Neural crest cell (in vitro differentiated cells): ENCODE data around the gene C20orf202. TPM values are rescaled to one million over a fixed set of nuclear protein-coding genes. Genes with fewer than 3 reads are reported as not detected.

Experiments
- DNase-seq: peaks from one replicate; pipeline ENCODE4 v3.0.0; 2021; ENCODE audit warnings: low read depth, mixed read lengths, low spot score
- H3K27ac Mint-ChIP-seq: one replicate; pipeline ENCODE4 v1.8.0; 2021; ENCODE audit warnings: mild to moderate bottlenecking, mixed read lengths; ENCODE audit not compliant: unreplicated experiment
- H3K27me3 Mint-ChIP-seq: 2 replicates; pipeline ENCODE4 v1.8.0; 2021; ENCODE audit warnings: low read depth, mild to moderate bottlenecking, mixed read lengths
- H3K36me3 Mint-ChIP-seq: 2 replicates; pipeline ENCODE4 v1.8.0; 2021; ENCODE audit warnings: low read depth, mild to moderate bottlenecking, mixed read lengths
- H3K4me1 Mint-ChIP-seq: 2 replicates; pipeline ENCODE4 v1.8.0; 2021; ENCODE audit warnings: mixed read lengths
- H3K4me3 Mint-ChIP-seq: one replicate; pipeline ENCODE4 v1.8.0; 2021; ENCODE audit warnings: mild to moderate bottlenecking, mixed read lengths
- H3K9me3 Mint-ChIP-seq: 2 replicates; pipeline ENCODE4 v1.8.0; 2021; ENCODE audit warnings: mixed read lengths
- total RNA-seq: library from RNA; stranded (reverse); gene quantifications from 2 replicates; pipeline ENCODE4 v1.2.1, GENCODE V29; 2021
- TF ChIP-seq, protein P1 (sequence below): fragments of 200-600 bp; sonication (generic); conservative IDR thresholded peaks from 2 replicates; pipeline ENCODE4 v1.5.0; 2021; ENCODE audit warnings: antibody characterized with exemption, mild to moderate bottlenecking

Gene C20orf202
- total RNA-seq, 1 donor from 2014 or later: 0.23 TPM

GRCh38 chr20:1187605-1188171 is 15.6 kb upstream of the C20orf202 start:
- TF ChIP-seq, protein P1, sequence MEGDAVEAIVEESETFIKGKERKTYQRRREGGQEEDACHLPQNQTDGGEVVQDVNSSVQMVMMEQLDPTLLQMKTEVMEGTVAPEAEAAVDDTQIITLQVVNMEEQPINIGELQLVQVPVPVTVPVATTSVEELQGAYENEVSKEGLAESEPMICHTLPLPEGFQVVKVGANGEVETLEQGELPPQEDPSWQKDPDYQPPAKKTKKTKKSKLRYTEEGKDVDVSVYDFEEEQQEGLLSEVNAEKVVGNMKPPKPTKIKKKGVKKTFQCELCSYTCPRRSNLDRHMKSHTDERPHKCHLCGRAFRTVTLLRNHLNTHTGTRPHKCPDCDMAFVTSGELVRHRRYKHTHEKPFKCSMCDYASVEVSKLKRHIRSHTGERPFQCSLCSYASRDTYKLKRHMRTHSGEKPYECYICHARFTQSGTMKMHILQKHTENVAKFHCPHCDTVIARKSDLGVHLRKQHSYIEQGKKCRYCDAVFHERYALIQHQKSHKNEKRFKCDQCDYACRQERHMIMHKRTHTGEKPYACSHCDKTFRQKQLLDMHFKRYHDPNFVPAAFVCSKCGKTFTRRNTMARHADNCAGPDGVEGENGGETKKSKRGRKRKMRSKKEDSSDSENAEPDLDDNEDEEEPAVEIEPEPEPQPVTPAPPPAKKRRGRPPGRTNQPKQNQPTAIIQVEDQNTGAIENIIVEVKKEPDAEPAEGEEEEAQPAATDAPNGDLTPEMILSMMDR: no peak
- H3K27ac Mint-ChIP-seq: no peak overlapping the region
- peaks cover 7% of the 10 kb centered on the region for H3K4me1 Mint-ChIP-seq
- H3K9me3 Mint-ChIP-seq: no peaks in the 10 kb centered on the region
- no peaks in the 10 kb centered on the region for H3K36me3 Mint-ChIP-seq
- no peak for DNase-seq
- peaks cover 51% of the 10 kb centered on the region for H3K27me3 Mint-ChIP-seq
- no peak overlapping the region for H3K4me3 Mint-ChIP-seq

DNA sequence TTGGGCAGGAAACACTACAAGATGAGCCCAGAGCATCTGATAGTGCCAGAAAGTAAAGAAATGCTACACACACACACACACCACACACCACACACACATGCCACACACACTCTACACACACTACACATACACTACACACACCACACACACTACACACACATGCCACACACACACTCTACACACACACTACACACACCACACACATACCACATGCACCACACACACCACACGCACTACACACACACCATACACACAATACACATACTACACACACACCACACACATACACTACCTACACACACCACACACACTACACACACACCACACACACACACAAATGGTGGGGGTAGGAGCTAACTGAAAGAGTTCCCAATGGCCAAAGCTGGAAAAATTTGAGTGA is 14.9 kb upstream of the C20orf202 start:
- H3K36me3 Mint-ChIP-seq: no peaks in the 10 kb centered on the region
- H3K4me1 Mint-ChIP-seq: peaks cover 7% of the 10 kb centered on the region
- no peaks in the 10 kb centered on the region for H3K9me3 Mint-ChIP-seq
- H3K27ac Mint-ChIP-seq: no peak overlapping the region
- no peak for DNase-seq
- H3K27me3 Mint-ChIP-seq: peaks cover 45% of the 10 kb centered on the region
- TF ChIP-seq, protein P1: no peak
- H3K4me3 Mint-ChIP-seq: no peak overlapping the region

DNA sequence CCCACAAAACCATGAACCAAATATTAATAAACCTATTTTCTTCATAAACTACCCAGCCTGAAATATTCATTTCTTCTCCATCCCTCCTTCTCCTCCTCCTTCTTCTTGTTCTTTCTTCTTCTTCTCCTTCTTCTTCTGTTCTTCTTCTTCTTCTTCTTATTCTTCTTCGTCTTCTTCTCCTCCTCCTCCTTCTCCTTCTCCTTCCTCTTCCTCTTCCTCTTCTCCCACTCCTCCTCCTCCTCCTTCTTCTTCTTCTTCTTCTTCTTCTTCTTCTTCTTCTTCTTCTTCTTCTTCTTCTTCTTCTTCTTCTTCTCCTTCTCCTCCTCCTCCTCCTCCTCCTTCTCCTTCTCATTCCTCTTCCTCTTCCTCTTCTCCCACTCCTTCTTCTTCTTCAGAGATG is 13.4 kb upstream of the C20orf202 start:
- Mint-ChIP-seq H3K9me3 (no peaks in the 10 kb centered on the region), H3K27me3 (peaks cover 30% of the 10 kb centered on the region), H3K27ac (no peak overlapping the region), H3K4me3 (no peak overlapping the region), H3K36me3 (no peaks in the 10 kb centered on the region), H3K4me1 (no peaks in the 10 kb centered on the region)
- no peak for DNase-seq
- TF ChIP-seq, protein P1: no peak

GRCh38 chr20:1190847-1191246 is 12.4 kb upstream of the C20orf202 start:
- Mint-ChIP-seq H3K9me3 (no peaks in the 10 kb centered on the region), H3K27ac (no peak overlapping the region), H3K36me3 (no peaks in the 10 kb centered on the region), H3K4me1 (no peaks in the 10 kb centered on the region), H3K4me3 (no peak overlapping the region), H3K27me3 (peaks cover 31% of the 10 kb centered on the region)
- DNase-seq: no peak
- TF ChIP-seq, protein P1: no peak

DNA sequence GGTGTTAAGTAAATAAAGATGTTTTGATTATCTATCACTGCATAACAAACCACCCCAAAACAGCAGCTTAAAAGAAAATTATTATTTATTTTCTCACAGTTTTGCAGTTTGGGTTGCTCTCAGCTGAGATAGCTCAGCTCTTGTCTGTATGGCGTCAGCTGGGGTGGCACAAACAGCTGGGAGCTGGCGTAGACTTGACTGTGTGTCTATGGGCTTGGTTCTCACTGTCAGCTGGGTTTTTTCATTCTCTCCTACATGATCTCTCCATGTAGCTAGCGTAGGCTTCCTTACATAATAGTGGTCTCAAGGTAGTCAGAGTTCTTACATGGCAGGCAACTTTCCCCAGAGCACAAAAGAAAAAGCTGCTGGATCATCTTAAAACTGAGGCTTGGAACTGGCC is 12.0 kb upstream of the C20orf202 start:
- TF ChIP-seq, protein P1: no peak
- H3K4me3 Mint-ChIP-seq: no peak overlapping the region
- H3K36me3 Mint-ChIP-seq: no peaks in the 10 kb centered on the region
- no peak for DNase-seq
- H3K27me3 Mint-ChIP-seq: peaks cover 28% of the 10 kb centered on the region
- H3K27ac Mint-ChIP-seq: no peak overlapping the region
- H3K4me1 Mint-ChIP-seq: no peaks in the 10 kb centered on the region
- no peaks in the 10 kb centered on the region for H3K9me3 Mint-ChIP-seq
